HG03565 (cell line): Measurements from ENCODE around the gene RPS14.

ENCODE experiments used
- ATAC-seq: cut with Tn5 transposase; IDR thresholded peaks from one replicate; pipeline ENCODE4 v1.9.1; 2021; ENCODE audit warnings: mild to moderate bottlenecking, moderate library complexity; ENCODE audit not compliant: unreplicated experiment

RPS14 gene

GRCh38 chr5:150402229-150402773 is 47.2 kb downstream of the RPS14 start:
- no peak for ATAC-seq

- no peak for ATAC-seq
Measured at GRCh38 chr5:150401376-150402228, 47.9 kb downstream of the RPS14 start.

- no peak for ATAC-seq
Measured at GRCh38 chr5:150401076-150401375, 48.5 kb downstream of the RPS14 start.

GRCh38 chr5:150400316-150401075 is 49.0 kb downstream of the RPS14 start:
- ATAC-seq: no peak

- no peak for ATAC-seq
Measured at GRCh38 chr5:150399524-150400211, 49.9 kb downstream of the RPS14 start.

GRCh38 chr5:150398722-150399523 is 50.6 kb downstream of the RPS14 start:
- ATAC-seq: peak; percentile 65

- no peak for ATAC-seq
Measured at GRCh38 chr5:150397782-150398721, 51.5 kb downstream of the RPS14 start.

- no peak for ATAC-seq
Measured at GRCh38 chr5:150397146-150397781, 52.3 kb downstream of the RPS14 start.

GRCh38 chr5:150396267-150396666 is 53.3 kb downstream of the RPS14 start:
- ATAC-seq: no peak

GRCh38 chr5:150395688-150395975 is 53.9 kb downstream of the RPS14 start:
- no peak for ATAC-seq

GRCh38 chr5:150394912-150395687 is 54.4 kb downstream of the RPS14 start:
- no peak for ATAC-seq

GRCh38 chr5:150394131-150394530 is 55.4 kb downstream of the RPS14 start:
- peak; percentile 30 for ATAC-seq

- no peak for ATAC-seq
Measured at GRCh38 chr5:150393096-150393645, 56.4 kb downstream of the RPS14 start.

- ATAC-seq: no peak
Measured at GRCh38 chr5:150392680-150393079, 56.9 kb downstream of the RPS14 start.
